ENCODE data around the gene POGK.
A peak's percentile ranks its signal among the peaks of the same experiment; 100 is the strongest.
"Not testable (repeated sequence)": the region's sequence is repeated elsewhere in the genome, so short reads cannot be mapped to it uniquely, and the experiment has no call there.

Gene POGK

GRCh38 chr1:166857995-166858394 lies 18.7 kb downstream of the POGK start:
- no peak for DNase-seq (ENCODE audit: low read depth in 2 of 2)

DNA sequence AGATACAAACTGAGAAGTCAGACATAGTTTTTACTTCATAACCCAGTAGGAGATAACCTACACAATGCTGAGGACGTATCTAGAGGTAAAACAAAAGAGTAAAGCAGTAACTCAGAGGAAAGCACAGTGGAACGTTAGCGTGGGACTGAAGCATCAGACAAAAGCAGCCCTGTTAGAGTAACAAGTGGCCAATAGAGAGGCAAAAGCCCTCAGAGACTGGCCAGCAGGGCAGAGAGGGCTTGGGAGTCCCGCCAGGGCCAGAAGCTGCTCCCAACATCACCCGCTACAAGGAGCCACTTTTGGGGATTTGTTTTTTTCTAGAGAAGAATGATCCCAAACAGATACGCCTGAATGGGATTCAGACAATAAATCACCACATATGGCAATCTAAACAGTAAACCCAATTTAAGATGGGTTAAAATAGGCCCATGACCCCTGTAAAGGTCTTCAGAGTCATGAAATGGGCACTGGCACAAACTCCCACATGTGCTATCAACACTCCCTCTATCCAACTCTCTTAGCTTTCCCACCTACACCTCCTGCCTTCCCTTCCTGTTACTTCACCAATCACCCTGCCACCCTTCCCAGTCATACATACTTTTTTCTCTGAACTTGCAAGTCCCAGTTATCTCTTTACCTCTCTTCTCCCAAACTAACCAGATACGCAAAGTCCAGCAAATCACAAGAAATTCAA lies 19.6 kb downstream of the POGK start:
- DNase-seq (ENCODE audit: low read depth in 2 of 2): no peak

DNA sequence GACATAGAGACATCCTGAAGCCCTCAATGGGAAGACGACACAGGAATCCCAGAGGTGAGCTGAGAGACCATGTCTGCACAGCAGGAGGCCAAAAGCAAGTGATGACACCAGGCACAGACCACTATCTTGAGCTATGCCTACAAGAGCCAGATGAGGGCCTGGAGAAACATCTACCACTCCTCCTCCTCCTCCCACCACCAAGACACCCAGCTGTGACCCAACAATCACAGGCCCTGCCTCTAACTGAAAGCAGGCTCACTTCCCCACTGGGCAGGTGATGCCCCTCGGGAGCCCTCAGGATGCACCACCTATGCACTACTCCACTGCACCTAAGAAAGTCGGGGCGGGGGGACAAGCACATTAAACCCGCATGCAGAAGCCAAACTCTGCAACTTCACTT lies 20.3 kb downstream of the POGK start:
- no peak for DNase-seq (ENCODE audit: low read depth in 2 of 2)

DNA sequence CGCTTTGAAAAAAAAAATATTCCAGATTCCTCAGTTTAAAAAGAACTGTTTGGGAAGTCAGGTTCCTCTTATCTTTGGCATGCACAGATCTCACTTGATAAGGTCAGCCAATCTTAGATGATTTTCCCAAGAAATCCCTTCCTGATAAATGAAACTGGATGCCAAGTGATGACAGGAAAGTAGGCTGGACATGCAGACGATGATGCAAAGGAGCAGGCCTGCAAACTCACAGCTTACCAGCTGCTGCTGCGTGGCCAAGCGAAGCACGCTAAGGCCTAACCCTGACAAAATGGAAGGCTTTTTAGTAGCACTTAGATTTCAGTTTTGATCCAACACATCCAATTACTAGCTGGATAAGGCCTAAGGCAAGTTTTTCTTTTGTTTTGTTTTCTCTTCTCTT lies 26.7 kb downstream of the POGK start:
- no peak for DNase-seq (ENCODE audit: low read depth in 2 of 2)

GRCh38 chr1:166868639-166869038 lies 29.4 kb downstream of the POGK start:
- no peak for DNase-seq (ENCODE audit: low read depth in 2 of 2)

GRCh38 chr1:166869318-166870099 lies 30.2 kb downstream of the POGK start:
- DNase-seq (ENCODE audit: low read depth in 2 of 2): no peak

DNA sequence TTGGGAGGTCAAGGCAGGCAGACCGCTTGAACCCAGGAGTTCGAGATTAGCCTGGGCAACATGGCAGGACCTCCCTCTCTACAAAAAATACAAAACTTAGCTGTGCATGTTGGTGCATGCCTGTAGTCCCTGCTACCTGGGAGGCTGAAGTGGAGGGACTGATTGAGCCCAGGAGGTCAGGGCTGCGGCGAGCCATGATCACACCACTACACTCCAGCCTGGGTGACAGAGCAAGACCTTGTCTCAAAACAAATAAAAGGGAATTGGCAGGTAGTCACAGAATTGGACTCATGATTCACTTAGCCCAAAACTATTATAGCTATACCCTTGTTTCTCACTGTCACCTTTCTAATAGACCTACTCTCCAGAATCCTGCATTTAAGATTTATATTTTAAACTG lies 31.3 kb downstream of the POGK start:
- DNase-seq (ENCODE audit: low read depth in 2 of 2): no peak

DNA sequence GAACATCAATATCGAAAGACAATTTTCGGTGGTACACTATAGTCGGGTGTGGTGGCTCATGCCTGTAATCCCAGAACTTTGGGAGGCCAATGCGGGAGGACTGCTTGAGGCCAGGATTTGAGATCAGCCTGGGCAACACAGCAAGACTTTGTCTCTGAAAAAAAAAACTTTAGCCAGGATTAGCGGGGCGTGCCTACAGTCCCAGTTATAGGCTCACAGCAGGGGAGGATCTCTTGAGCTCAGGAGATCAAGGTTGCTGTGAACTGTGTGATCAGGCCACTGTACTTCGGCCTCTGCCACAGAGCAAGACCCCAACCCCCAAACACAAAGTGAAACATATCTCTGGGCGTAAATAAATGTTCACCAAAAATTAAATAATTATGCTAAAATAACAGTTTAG lies 35.2 kb downstream of the POGK start:
- no peak for DNase-seq (ENCODE audit: low read depth in 2 of 2)

GRCh38 chr1:166875302-166875733 lies 36.0 kb downstream of the POGK start:
- no peak for DNase-seq (ENCODE audit: low read depth in 2 of 2)

- DNase-seq (ENCODE audit: low read depth in 2 of 2): peak; percentile 91 to 94
Observed at GRCh38 chr1:166875734-166876539, 36.7 kb downstream of the POGK start, which contains the start of gene TADA1. TSS of gene TADA1 (minus strand) at chr1:166876264. CDS start at chr1:166876233, 31 bp downstream.

- no peak for DNase-seq (ENCODE audit: low read depth in 2 of 2)
Observed at GRCh38 chr1:166876540-166876838, 37.2 kb downstream of the POGK start.

- DNase-seq (ENCODE audit: low read depth in 2 of 2): not testable (repeated sequence)
Observed at GRCh38 chr1:166878173-166878917, 39.1 kb downstream of the POGK start.

- DNase-seq (ENCODE audit: low read depth in 2 of 2): no peak
Observed at GRCh38 chr1:166882893-166883292, 43.6 kb downstream of the POGK start.

DNA sequence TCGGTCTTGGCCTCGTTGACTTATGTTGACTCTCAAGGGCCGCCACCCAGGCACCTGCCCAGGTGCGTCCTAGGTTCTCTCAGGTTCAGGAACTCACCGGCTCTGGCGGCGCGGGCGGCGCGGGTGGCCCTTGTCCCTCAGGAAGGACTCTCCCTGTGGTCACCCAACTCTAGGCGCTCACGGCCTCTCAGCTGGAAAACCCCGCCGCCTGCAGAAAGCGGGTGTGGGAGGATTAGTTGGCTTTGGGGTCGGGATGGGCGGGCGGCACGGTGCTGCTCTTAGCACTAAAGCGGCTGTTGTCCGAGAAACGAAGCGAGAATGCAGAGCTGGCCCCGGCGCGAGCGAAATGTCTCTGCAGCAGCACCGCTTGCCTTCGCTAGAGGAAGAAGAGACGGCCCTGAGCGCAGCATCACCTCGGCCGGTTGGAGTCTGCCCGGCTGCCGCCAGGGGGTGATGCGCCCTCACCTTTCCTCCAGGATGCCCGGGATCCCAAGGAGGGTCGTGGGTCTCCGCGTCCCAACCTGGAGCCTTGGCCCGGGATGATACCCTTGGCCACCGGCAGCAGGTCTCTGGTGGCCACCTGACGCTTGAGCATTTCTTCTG lies 44.9 kb downstream of the POGK start:
- no peak for DNase-seq (ENCODE audit: low read depth in 2 of 2)

DNA sequence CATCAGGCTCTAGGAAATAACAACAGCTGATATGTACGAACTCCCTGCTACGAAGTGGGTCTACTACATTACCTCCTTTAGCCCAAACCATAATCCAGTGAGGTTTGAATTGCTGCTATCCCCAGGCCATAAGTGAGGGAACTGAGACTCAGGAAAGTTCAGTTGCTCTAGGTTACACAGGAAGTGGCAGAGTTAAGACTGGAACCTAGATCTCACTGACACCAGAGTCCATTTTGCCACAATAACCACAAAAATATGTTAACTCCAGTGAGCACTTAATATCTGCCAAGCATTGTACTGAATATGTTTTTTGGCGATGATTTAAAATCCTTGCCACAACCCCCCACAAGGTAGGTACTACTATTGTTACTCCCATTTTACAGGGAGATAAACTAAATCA lies 45.7 kb downstream of the POGK start:
- DNase-seq (ENCODE audit: low read depth in 2 of 2): no peak

GRCh38 chr1:166888373-166889111 lies 49.3 kb downstream of the POGK start:
- DNase-seq (ENCODE audit: low read depth in 2 of 2): no peak

DNA sequence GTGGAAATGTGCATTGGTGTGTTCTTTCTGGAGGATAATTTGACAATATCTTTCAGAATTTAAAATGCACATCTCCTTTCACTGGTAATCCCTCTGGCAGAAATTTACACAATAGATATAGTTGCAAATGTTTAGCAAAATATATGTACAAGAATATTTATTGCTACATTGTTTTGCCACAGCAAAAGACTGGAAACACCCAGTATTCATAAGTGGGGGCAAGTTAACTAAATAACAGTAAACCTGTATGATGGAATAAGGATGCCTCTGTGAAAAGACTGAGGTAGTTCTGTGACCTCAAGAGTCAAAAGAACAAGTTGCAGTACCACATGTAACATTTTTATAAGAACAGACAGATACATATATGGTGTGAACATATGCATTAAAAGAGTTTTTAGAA lies 50.5 kb downstream of the POGK start:
- DNase-seq (ENCODE audit: low read depth in 2 of 2): no peak

GRCh38 chr1:166895766-166896165 lies 56.5 kb downstream of the POGK start:
- no peak for DNase-seq (ENCODE audit: low read depth in 2 of 2)

- DNase-seq (ENCODE audit: low read depth in 2 of 2): no peak
Observed at GRCh38 chr1:166899769-166900168, 60.5 kb downstream of the POGK start.

DNA sequence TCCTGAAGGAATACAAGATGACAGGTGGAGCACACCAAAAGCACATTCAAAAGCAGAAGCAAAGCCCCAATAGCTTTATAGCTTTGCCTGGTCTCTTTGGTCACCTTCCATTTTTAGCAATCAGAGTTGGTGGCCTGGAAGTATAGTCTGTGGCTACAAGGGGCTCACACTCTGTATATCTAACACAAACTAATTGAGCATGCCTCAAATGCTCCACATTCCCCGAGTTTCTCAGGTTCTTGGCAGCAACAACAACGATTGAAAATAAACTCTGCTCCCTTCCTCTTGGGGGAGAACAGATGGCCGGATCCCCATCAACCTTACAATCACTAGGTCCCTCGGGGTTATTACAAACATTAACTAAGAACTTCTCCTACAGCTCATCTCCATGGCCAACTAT lies 61.7 kb downstream of the POGK start:
- DNase-seq (ENCODE audit: low read depth in 2 of 2): no peak

DNA sequence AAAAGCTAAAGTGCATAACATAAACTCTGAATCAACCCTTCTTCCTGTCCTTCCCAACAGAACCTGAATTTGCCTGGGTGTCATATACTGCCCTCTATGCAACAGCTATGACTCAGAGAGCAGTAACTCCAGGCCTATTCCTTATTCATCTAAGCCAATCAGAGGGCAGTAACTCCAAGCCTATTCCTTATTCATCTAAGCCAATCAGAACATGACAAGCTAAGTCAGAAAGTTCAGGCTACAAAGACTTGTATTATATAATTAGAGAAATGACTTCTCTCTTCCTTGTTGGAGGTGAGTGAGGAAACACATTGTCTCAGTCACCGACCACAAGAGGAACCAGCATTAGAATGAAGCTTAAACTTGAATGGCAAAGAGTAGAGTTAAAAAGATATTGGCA lies 63.0 kb downstream of the POGK start:
- DNase-seq (ENCODE audit: low read depth in 2 of 2): no peak

All from stimulated activated CD4-positive, alpha-beta T cell treated with anti-CD3 and anti-CD28 coated beads, Interleukin-1b, Interleukin-23, amount 100 ng/mL, for 1 hour (primary cell).